ENCODE measurements around the gene KLRB1.
"Not testable (repeated sequence)": the region's sequence is repeated elsewhere in the genome, so short reads cannot be mapped to it uniquely, and the experiment has no call there.

DNA sequence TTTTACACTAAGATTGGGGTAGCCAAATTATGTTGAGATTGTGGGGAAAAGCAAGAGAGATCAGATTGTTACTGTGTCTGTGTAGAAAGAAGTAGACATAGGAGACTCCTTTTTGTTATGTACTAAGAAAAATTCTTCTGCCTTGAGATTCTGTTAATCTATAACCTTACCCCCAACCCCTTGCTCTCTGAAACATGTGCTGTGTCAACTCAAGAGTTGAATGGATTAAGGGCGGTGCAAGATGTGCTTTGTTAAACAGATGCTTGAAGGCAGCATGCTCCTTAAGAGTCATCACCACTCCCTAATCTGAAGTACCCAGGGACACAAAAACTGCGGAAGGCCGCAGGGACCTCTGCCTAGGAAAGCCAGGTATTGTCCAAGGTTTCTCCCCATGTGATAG lies 7.3 kb downstream of the KLRB1 start:
- TF ChIP-seq POLR2A (IDR thresholded peaks at IDR 0.05; ENCODE audit: low read length); GATA1 (IDR thresholded peaks at IDR 0.05; ENCODE audit: low read depth, low read length): not testable (repeated sequence)
